ENCODE data around the gene ID1. TPM values are rescaled to one million over a fixed set of nuclear protein-coding genes. Genes with fewer than 3 reads are reported as not detected.
"Not testable (repeated sequence)": the region's sequence is repeated elsewhere in the genome, so short reads cannot be mapped to it uniquely, and the experiment has no call there.

The ID1 gene
- total and polyA plus RNA-seq, 2 donors from 2014 or later = 189 to 293 TPM

- DNase-seq (no peak), FAIRE-seq (no peak)
- Histone ChIP-seq H3K4me1 (ENCODE audit: control insufficient read depth in 2 of 3, insufficient read depth in 2 of 3, low read depth in 1 of 3, low read length in 3 of 3) (peaks cover 0 to 7% (median 2%) of the 10 kb centered on the region in 3 donors), H3K4me3 (ENCODE audit: low read length in 3 of 3) (no peak overlapping the region), H3K36me3 (ENCODE audit: control insufficient read depth in 2 of 3, insufficient read depth in 3 of 3, low read length in 3 of 3) (no peaks in the 10 kb centered on the region), H3K27ac (ENCODE audit: low read depth in 2 of 2, low read length in 2 of 2) (no peak overlapping the region), H3K9ac (ENCODE audit: low read length in 3 of 3) (no peak overlapping the region), H3K27me3 (ENCODE audit: control insufficient read depth, insufficient read depth, low read length) (no peaks in the 10 kb centered on the region), H3K9me3 (ENCODE audit: control insufficient read depth in 2 of 3, insufficient read depth in 1 of 3, low read length in 3 of 3) (no peaks in the 10 kb centered on the region)
- intact Hi-C loops (cut with DNase I) = no loop called here
- TF ChIP-seq, protein P1, sequence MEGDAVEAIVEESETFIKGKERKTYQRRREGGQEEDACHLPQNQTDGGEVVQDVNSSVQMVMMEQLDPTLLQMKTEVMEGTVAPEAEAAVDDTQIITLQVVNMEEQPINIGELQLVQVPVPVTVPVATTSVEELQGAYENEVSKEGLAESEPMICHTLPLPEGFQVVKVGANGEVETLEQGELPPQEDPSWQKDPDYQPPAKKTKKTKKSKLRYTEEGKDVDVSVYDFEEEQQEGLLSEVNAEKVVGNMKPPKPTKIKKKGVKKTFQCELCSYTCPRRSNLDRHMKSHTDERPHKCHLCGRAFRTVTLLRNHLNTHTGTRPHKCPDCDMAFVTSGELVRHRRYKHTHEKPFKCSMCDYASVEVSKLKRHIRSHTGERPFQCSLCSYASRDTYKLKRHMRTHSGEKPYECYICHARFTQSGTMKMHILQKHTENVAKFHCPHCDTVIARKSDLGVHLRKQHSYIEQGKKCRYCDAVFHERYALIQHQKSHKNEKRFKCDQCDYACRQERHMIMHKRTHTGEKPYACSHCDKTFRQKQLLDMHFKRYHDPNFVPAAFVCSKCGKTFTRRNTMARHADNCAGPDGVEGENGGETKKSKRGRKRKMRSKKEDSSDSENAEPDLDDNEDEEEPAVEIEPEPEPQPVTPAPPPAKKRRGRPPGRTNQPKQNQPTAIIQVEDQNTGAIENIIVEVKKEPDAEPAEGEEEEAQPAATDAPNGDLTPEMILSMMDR (IDR thresholded peaks at IDR 0.05; ENCODE audit: borderline replicate concordance, extremely low read depth, insufficient read depth) = no peak
Measured at GRCh38 chr20:31615416-31615815, 10.3 kb downstream of the ID1 start.

DNA sequence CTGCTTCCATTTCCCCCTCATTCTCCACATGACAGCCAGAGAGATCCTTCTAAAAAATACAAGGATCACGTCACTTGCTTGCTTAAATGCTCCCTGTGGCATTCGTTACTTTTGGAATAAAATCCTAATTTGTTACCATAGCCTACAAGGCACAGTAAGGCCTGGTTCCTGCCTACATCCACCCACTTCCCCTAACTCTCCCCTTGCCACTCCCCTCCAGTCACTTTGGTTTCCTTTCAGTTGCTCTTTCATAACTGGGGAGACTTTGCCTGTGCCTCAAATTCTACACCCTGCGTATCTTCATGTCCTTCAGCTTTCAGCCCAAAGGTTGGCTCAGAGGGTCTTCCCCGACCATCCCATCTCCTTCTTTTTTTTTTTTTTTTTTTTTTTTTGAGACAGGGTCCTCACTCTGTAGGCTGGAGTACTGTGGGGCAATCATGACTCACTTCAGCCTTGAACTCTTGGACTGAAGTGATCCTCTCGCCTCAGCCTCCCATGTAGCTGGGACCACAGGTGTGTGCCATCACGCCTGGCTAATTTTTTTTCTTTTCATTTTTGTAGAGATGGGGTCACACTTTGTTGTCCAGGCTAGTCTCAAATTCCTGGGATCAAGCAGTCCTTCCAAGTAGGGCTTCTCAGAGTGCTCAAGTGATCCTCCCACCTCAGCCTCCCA, 12.5 kb downstream of the ID1 start:
- no peak for FAIRE-seq
- Histone ChIP-seq H3K4me3 (ENCODE audit: low read length in 3 of 3) (no peak overlapping the region), H3K27ac (ENCODE audit: low read depth in 2 of 2, low read length in 2 of 2) (no peak overlapping the region), H3K9me3 (ENCODE audit: control insufficient read depth in 2 of 3, insufficient read depth in 1 of 3, low read length in 3 of 3) (no peaks in the 10 kb centered on the region), H3K27me3 (ENCODE audit: control insufficient read depth, insufficient read depth, low read length) (no peaks in the 10 kb centered on the region), H3K9ac (ENCODE audit: low read length in 3 of 3) (no peak overlapping the region), H3K36me3 (ENCODE audit: control insufficient read depth in 2 of 3, insufficient read depth in 3 of 3, low read length in 3 of 3) (no peaks in the 10 kb centered on the region), H3K4me1 (ENCODE audit: control insufficient read depth in 2 of 3, insufficient read depth in 2 of 3, low read depth in 1 of 3, low read length in 3 of 3) (peaks cover 0 to 1% (median 0%) of the 10 kb centered on the region in 3 donors)
- TF ChIP-seq, protein P1 (IDR thresholded peaks at IDR 0.05; ENCODE audit: borderline replicate concordance, extremely low read depth, insufficient read depth) = no peak
- DNase-seq = no peak
- intact Hi-C loops (cut with DNase I) = no loop called here

DNA sequence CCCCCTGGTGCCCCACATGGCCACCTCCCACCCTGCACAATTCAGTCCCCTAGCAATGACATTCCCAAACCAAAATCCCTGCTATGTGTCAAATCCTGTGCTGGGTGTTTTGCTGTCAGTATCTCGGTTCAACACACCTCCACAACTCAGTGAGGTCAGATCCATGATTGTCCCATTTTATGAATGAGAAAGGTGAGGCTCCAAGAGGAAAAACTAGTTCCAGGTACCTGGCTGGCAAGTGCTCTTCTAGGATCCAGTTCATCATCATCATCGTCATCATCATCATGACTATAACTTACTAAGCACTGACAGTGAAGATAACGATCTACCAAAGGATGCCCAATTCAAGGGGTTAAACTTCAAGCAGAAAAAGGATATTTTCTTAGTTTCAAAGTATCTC, 15.2 kb downstream of the ID1 start:
- Histone ChIP-seq H3K27me3 (ENCODE audit: control insufficient read depth, insufficient read depth, low read length) (no peaks in the 10 kb centered on the region), H3K36me3 (ENCODE audit: control insufficient read depth in 2 of 3, insufficient read depth in 3 of 3, low read length in 3 of 3) (no peaks in the 10 kb centered on the region), H3K27ac (ENCODE audit: low read depth in 2 of 2, low read length in 2 of 2) (no peak overlapping the region), H3K9ac (ENCODE audit: low read length in 3 of 3) (no peak overlapping the region), H3K4me1 (ENCODE audit: control insufficient read depth in 2 of 3, insufficient read depth in 2 of 3, low read depth in 1 of 3, low read length in 3 of 3) (no peaks in the 10 kb centered on the region), H3K4me3 (ENCODE audit: low read length in 3 of 3) (no peak overlapping the region), H3K9me3 (ENCODE audit: control insufficient read depth in 2 of 3, insufficient read depth in 1 of 3, low read length in 3 of 3) (no peaks in the 10 kb centered on the region)
- FAIRE-seq (no peak), DNase-seq (no peak)
- TF ChIP-seq, protein P1 (IDR thresholded peaks at IDR 0.05; ENCODE audit: borderline replicate concordance, extremely low read depth, insufficient read depth) = no peak
- intact Hi-C loops (cut with DNase I) = no loop called here

DNA sequence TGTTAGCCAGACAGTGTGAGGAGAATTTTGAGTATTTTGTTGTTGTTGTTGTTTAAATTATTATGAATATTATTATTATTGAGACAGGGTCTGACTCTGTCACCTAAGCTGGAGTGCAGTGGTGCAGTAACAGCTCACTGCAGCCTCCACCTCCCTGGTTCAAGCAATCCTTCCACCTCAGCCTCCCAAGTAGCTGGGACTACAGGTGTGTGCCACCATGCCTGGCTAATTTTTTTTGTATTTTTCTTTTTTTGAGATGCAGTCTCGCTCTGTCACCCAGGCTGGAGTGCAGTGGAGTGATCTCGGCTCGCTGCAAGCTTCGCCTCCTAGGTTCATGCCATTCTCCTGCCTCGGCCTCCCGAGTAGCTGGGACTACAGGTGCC, 18.0 kb downstream of the ID1 start:
- H3K27me3 ChIP-seq (ENCODE audit: control insufficient read depth, insufficient read depth, low read length); H3K9ac ChIP-seq (ENCODE audit: low read length in 3 of 3); FAIRE-seq; H3K27ac ChIP-seq (ENCODE audit: low read depth in 2 of 2, low read length in 2 of 2); H3K4me3 ChIP-seq (ENCODE audit: low read length in 3 of 3); H3K36me3 ChIP-seq (ENCODE audit: control insufficient read depth in 2 of 3, insufficient read depth in 3 of 3, low read length in 3 of 3); H3K4me1 ChIP-seq (ENCODE audit: control insufficient read depth in 2 of 3, insufficient read depth in 2 of 3, low read depth in 1 of 3, low read length in 3 of 3); H3K9me3 ChIP-seq (ENCODE audit: control insufficient read depth in 2 of 3, insufficient read depth in 1 of 3, low read length in 3 of 3); intact Hi-C loops (cut with DNase I); DNase-seq: not testable (repeated sequence)

DNA sequence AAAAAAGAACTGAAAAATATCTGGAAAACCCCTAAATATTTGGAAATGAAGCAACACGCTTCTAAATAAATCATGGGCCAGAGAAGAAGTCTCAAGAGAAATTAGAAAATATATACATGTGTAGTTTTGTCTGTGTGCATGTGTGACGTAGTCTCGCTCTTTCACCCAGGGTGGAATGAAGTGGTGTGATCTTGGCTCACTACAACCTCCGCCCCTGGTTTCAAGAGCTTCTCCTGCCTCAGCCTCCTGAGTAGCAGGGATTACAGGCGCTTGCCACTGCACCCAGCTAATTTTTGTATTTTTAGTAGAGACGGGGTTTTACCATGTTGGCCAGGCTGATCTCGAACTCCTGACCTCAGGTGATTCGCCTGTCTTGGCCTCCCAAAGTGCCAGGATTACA, 21.4 kb downstream of the ID1 start:
- H3K36me3 ChIP-seq (ENCODE audit: control insufficient read depth in 2 of 3, insufficient read depth in 3 of 3, low read length in 3 of 3); H3K27me3 ChIP-seq (ENCODE audit: control insufficient read depth, insufficient read depth, low read length); H3K4me1 ChIP-seq (ENCODE audit: control insufficient read depth in 2 of 3, insufficient read depth in 2 of 3, low read depth in 1 of 3, low read length in 3 of 3); H3K9me3 ChIP-seq (ENCODE audit: control insufficient read depth in 2 of 3, insufficient read depth in 1 of 3, low read length in 3 of 3); DNase-seq; FAIRE-seq; intact Hi-C loops (cut with DNase I); H3K27ac ChIP-seq (ENCODE audit: low read depth in 2 of 2, low read length in 2 of 2); H3K9ac ChIP-seq (ENCODE audit: low read length in 3 of 3); H3K4me3 ChIP-seq (ENCODE audit: low read length in 3 of 3): not testable (repeated sequence)

DNA sequence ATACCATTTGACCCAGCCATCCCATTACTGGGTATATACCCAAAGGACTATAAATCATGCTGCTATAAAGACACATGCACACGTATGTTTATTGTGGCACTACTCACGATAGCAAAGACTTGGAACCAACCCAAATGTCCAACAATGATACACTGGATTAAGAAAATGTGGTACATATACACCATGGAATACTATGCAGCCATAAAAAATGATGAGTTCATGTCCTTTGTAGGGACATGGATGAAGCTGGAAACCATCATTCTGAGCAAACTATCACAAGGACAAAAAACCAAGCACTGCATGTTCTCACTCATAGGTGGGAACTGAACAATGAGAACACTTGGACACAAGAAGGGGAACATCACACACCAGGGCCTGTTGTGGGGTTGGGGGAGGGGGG, 23.0 kb downstream of the ID1 start:
- intact Hi-C loops (cut with DNase I) = not testable (repeated sequence)

More for the DNA sequence above, 23.0 kb downstream of the ID1 start:
- H3K27me3 ChIP-seq (ENCODE audit: control insufficient read depth, insufficient read depth, low read length); H3K4me1 ChIP-seq (ENCODE audit: control insufficient read depth in 2 of 3, insufficient read depth in 2 of 3, low read depth in 1 of 3, low read length in 3 of 3); H3K36me3 ChIP-seq (ENCODE audit: control insufficient read depth in 2 of 3, insufficient read depth in 3 of 3, low read length in 3 of 3); H3K4me3 ChIP-seq (ENCODE audit: low read length in 3 of 3); H3K27ac ChIP-seq (ENCODE audit: low read depth in 2 of 2, low read length in 2 of 2); H3K9me3 ChIP-seq (ENCODE audit: control insufficient read depth in 2 of 3, insufficient read depth in 1 of 3, low read length in 3 of 3); H3K9ac ChIP-seq (ENCODE audit: low read length in 3 of 3); FAIRE-seq; DNase-seq: not testable (repeated sequence)
